Islet precursor cell (in vitro differentiated cells): ENCODE measurements around the gene CAMK2A.

Source experiments
- DNase-seq: peaks from one replicate; pipeline ENCODE4 v3.0.0-alpha.2; 2018

Gene CAMK2A

GRCh38 chr5:150278046-150278730 is 11.4 kb downstream of the CAMK2A start:
- no peak for DNase-seq

GRCh38 chr5:150277043-150277442 is 12.5 kb downstream of the CAMK2A start:
- no peak for DNase-seq

- DNase-seq: no peak
These were observed 14.8 kb downstream of the CAMK2A start for GRCh38 chr5:150274811-150275210.

- DNase-seq: peak; percentile 81
These were observed 17.0 kb downstream of the CAMK2A start for GRCh38 chr5:150272531-150272930.

GRCh38 chr5:150271923-150272322 is 17.6 kb downstream of the CAMK2A start:
- DNase-seq: no peak

- no peak for DNase-seq
These were observed 18.3 kb downstream of the CAMK2A start for GRCh38 chr5:150271296-150271692.

- no peak for DNase-seq
These were observed 18.9 kb downstream of the CAMK2A start for GRCh38 chr5:150270541-150271295.

GRCh38 chr5:150266871-150267291 is 22.7 kb downstream of the CAMK2A start:
- DNase-seq: no peak

GRCh38 chr5:150265870-150266383 is 23.6 kb downstream of the CAMK2A start:
- DNase-seq: no peak

GRCh38 chr5:150264667-150265603 is 24.6 kb downstream of the CAMK2A start:
- no peak for DNase-seq

GRCh38 chr5:150263801-150264621 is 25.6 kb downstream of the CAMK2A start:
- DNase-seq: no peak

- no peak for DNase-seq
These were observed 26.2 kb downstream of the CAMK2A start for GRCh38 chr5:150263375-150263775.

GRCh38 chr5:150262502-150262901 is 27.1 kb downstream of the CAMK2A start:
- no peak for DNase-seq

GRCh38 chr5:150261231-150261630 is 28.3 kb downstream of the CAMK2A start:
- peak; percentile 73 for DNase-seq

- no peak for DNase-seq
These were observed 31.4 kb downstream of the CAMK2A start for GRCh38 chr5:150258130-150258529.

- DNase-seq: peak; percentile 50
These were observed 32.1 kb downstream of the CAMK2A start for GRCh38 chr5:150257424-150257823.

GRCh38 chr5:150256410-150257064 is 33.0 kb downstream of the CAMK2A start:
- peak; percentile 75 for DNase-seq

GRCh38 chr5:150255659-150256409 is 33.7 kb downstream of the CAMK2A start:
- peak; percentile 58 for DNase-seq

GRCh38 chr5:150254774-150255173 is 34.8 kb downstream of the CAMK2A start:
- no peak for DNase-seq

- DNase-seq: no peak
These were observed 35.2 kb downstream of the CAMK2A start for GRCh38 chr5:150254363-150254762.
